Fibroblast of lung (primary cell): ENCODE results near the gene LRFN2. TPM values are rescaled to one million over a fixed set of nuclear protein-coding genes. Genes with fewer than 3 reads are reported as not detected.

ENCODE experiments used
- DNase-seq, 2 donors: peaks; one replicate each; pipeline versions ENCODE4 v3.0.0 to v3.0.0-alpha.2; 2010; ENCODE audit warnings: low read depth in 2 of 2
- H2AFZ ChIP-seq: 2 replicates; pipeline ENCODE4 v1.5.1; 2012; ENCODE audit warnings: low read length, control low read depth, inconsistent platforms
- H3K27ac ChIP-seq: 2 replicates; pipeline ENCODE4 v1.5.1; 2011; ENCODE audit warnings: low read length, control low read depth; ENCODE audit not compliant: insufficient read depth
- H3K27me3 ChIP-seq: 2 replicates; pipeline ENCODE4 v1.5.1; 2011; ENCODE audit warnings: mild to moderate bottlenecking, low read length; ENCODE audit not compliant: control insufficient read depth, insufficient read depth
- H3K36me3 ChIP-seq: 2 replicates; pipeline ENCODE4 v1.5.1; 2011; ENCODE audit warnings: low read length; ENCODE audit not compliant: control insufficient read depth, insufficient read depth
- H3K4me1 ChIP-seq: 2 replicates; pipeline ENCODE4 v1.5.1; 2011; ENCODE audit warnings: low read length; ENCODE audit not compliant: control insufficient read depth, insufficient read depth; ENCODE audit errors: extremely low read depth
- H3K4me2 ChIP-seq: 2 replicates; pipeline ENCODE4 v1.5.1; 2011; ENCODE audit warnings: low read length, control low read depth; ENCODE audit not compliant: insufficient read depth; ENCODE audit errors: extremely low read depth
- H3K4me3 ChIP-seq, 4 experiments: fragments of 200-600 bp in 1 of 4; sonication (generic) in 1 of 4; replicated peaks in 1 of 4; 2 replicates each; pipeline ENCODE4 v1.5.1; 2011 to 2016; ENCODE audit warnings: low read length in 4 of 4, low read depth in 3 of 4, mild to moderate bottlenecking in 3 of 4, control low read depth in 2 of 4, inconsistent platforms in 1 of 4, mixed read lengths in 1 of 4; ENCODE audit not compliant: insufficient read depth in 1 of 4; ENCODE audit errors: control extremely low read depth in 1 of 4
- H3K79me2 ChIP-seq: 2 replicates; pipeline ENCODE4 v1.5.1; 2012; ENCODE audit warnings: mild to moderate bottlenecking, low read length, inconsistent platforms; ENCODE audit not compliant: control insufficient read depth, insufficient read depth
- H3K9ac ChIP-seq: 2 replicates; pipeline ENCODE4 v1.5.1; 2011; ENCODE audit warnings: mild to moderate bottlenecking, low read length, control low read depth; ENCODE audit not compliant: insufficient read depth
- H3K9me3 ChIP-seq: 2 replicates; pipeline ENCODE4 v1.5.1; 2012; ENCODE audit warnings: low read depth, low read length; ENCODE audit not compliant: control insufficient read depth, insufficient read depth
- H4K20me1 ChIP-seq: 2 replicates; pipeline ENCODE4 v1.5.1; 2011; ENCODE audit warnings: low read length; ENCODE audit not compliant: control insufficient read depth, insufficient read depth; ENCODE audit errors: extremely low read depth
- CTCF ChIP-seq, 2 donors: IDR thresholded peaks in 1 of 2; conservative IDR thresholded peaks in 1 of 2; 1 replicate in 1 of 2; 2 replicates in 1 of 2; pipeline ENCODE4 v1.5.1; 2011 to 2012; ENCODE audit warnings: low read length in 2 of 2, control low read depth in 1 of 2, inconsistent platforms in 1 of 2, low read depth in 1 of 2, mild to moderate bottlenecking in 1 of 2
- EZH2 ChIP-seq: IDR thresholded peaks from 2 replicates; pipeline ENCODE4 v1.5.1; 2012; ENCODE audit warnings: low read length, control low read depth, mild to moderate bottlenecking; ENCODE audit errors: missing control alignments
- polyA plus RNA-seq, 2 donors: library from polyadenylated mRNA; depleted of rRNA in 1 of 2; stranded (reverse) in 1 of 2; unstranded in 1 of 2; fragments of >200 nt; gene quantifications; 2 replicates each; pipeline ENCODE4 v1.2.1, GENCODE V29; 2011 to 2012; ENCODE audit warnings: missing spikeins in 1 of 2
- total RNA-seq: library from RNA; depleted of rRNA; stranded (reverse); fragments of >200 nt; gene quantifications from 2 replicates; pipeline ENCODE4 v1.2.1, GENCODE V29; 2014

The LRFN2 gene
- total and polyA plus RNA-seq, 2 donors (not counting 1 experiment from before 2014, with no cell fraction given): not detected

GRCh38 chr6:40419377-40419776, 167.8 kb downstream of the LRFN2 start:
- no peaks in the 10 kb centered on the region for H3K27me3 ChIP-seq
- no peak overlapping the region for H2AFZ ChIP-seq

GRCh38 chr6:40417031-40417430, 170.1 kb downstream of the LRFN2 start:
- Histone ChIP-seq H3K4me3 (no peak overlapping the region), H2AFZ (no peak overlapping the region), H3K27me3 (no peaks in the 10 kb centered on the region), H3K9ac (no peak overlapping the region), H3K4me1 (no peaks in the 10 kb centered on the region), H3K4me2 (no peak overlapping the region), H4K20me1 (no peaks in the 10 kb centered on the region), H3K9me3 (no peaks in the 10 kb centered on the region), H3K79me2 (no peaks in the 10 kb centered on the region), H3K27ac (no peak overlapping the region), H3K36me3 (no peaks in the 10 kb centered on the region)
- no peak for DNase-seq
- TF ChIP-seq CTCF (conservative IDR thresholded peaks at IDR 0.05 in 1 of 2, IDR thresholded peaks at IDR 0.05 in 1 of 2; ENCODE audit: low read depth in 1 of 2, low read length in 2 of 2) (no peak), EZH2 (no peak)

More at GRCh38 chr6:40419377-40419776, 167.8 kb downstream of the LRFN2 start:
- no peak overlapping the region for H3K9ac ChIP-seq
- DNase-seq: no peak
- no peaks in the 10 kb centered on the region for H3K79me2 ChIP-seq
- no peaks in the 10 kb centered on the region for H4K20me1 ChIP-seq
- H3K27ac ChIP-seq: no peak overlapping the region
- TF ChIP-seq EZH2: no peak
- TF ChIP-seq CTCF (conservative IDR thresholded peaks at IDR 0.05 in 1 of 2, IDR thresholded peaks at IDR 0.05 in 1 of 2; ENCODE audit: low read depth in 1 of 2, low read length in 2 of 2): no peak
- H3K4me3 ChIP-seq: no peak overlapping the region
- H3K36me3 ChIP-seq: no peaks in the 10 kb centered on the region
- no peaks in the 10 kb centered on the region for H3K9me3 ChIP-seq
- no peaks in the 10 kb centered on the region for H3K4me1 ChIP-seq
- no peak overlapping the region for H3K4me2 ChIP-seq

- Histone ChIP-seq H3K4me2 (no peak overlapping the region), H3K27ac (no peak overlapping the region)
- TF ChIP-seq EZH2 (no peak), CTCF (conservative IDR thresholded peaks at IDR 0.05 in 1 of 2, IDR thresholded peaks at IDR 0.05 in 1 of 2; ENCODE audit: low read depth in 1 of 2, low read length in 2 of 2) (no peak)
Observed at GRCh38 chr6:40414617-40415016, 172.5 kb downstream of the LRFN2 start.

More at GRCh38 chr6:40414617-40415016, 172.5 kb downstream of the LRFN2 start:
- Histone ChIP-seq H4K20me1 (no peaks in the 10 kb centered on the region), H3K36me3 (no peaks in the 10 kb centered on the region), H3K9ac (no peak overlapping the region), H3K9me3 (no peaks in the 10 kb centered on the region), H3K4me1 (no peaks in the 10 kb centered on the region), H3K4me3 (no peak overlapping the region), H2AFZ (no peak overlapping the region), H3K79me2 (no peaks in the 10 kb centered on the region), H3K27me3 (no peaks in the 10 kb centered on the region)
- no peak for DNase-seq
